ENCODE results near the gene GMDS.
"Not testable (repeated sequence)": the region's sequence is repeated elsewhere in the genome, so short reads cannot be mapped to it uniquely, and the experiment has no call there.

The GMDS gene

GRCh38 chr6:1679688-1680068, 565.7 kb downstream of the GMDS start:
- DNase-seq (ENCODE audit: low read depth), result no peak

- DNase-seq (ENCODE audit: low read depth), result no peak
These were observed 566.2 kb downstream of the GMDS start for GRCh38 chr6:1679031-1679687.

- DNase-seq (ENCODE audit: low read depth), result no peak
These were observed 567.2 kb downstream of the GMDS start for GRCh38 chr6:1678201-1678600.

GRCh38 chr6:1672379-1672778, 573.0 kb downstream of the GMDS start:
- DNase-seq (ENCODE audit: low read depth), result no peak

GRCh38 chr6:1670711-1671462, 574.5 kb downstream of the GMDS start:
- no peak for DNase-seq (ENCODE audit: low read depth)

GRCh38 chr6:1669996-1670395, 575.4 kb downstream of the GMDS start:
- no peak for DNase-seq (ENCODE audit: low read depth)

GRCh38 chr6:1668456-1668855, 576.9 kb downstream of the GMDS start:
- not testable (repeated sequence) for DNase-seq (ENCODE audit: low read depth)

GRCh38 chr6:1667805-1668175, 577.6 kb downstream of the GMDS start:
- no peak for DNase-seq (ENCODE audit: low read depth)

- DNase-seq (ENCODE audit: low read depth), result no peak
These were observed 578.2 kb downstream of the GMDS start for GRCh38 chr6:1667012-1667804.

- DNase-seq (ENCODE audit: low read depth), result no peak
These were observed 580.2 kb downstream of the GMDS start for GRCh38 chr6:1665214-1665613.

- DNase-seq (ENCODE audit: low read depth), result no peak
These were observed 581.1 kb downstream of the GMDS start for GRCh38 chr6:1664329-1664728.

- DNase-seq (ENCODE audit: low read depth), result no peak
These were observed 581.9 kb downstream of the GMDS start for GRCh38 chr6:1663511-1663910.

- DNase-seq (ENCODE audit: low read depth), result no peak
These were observed 582.9 kb downstream of the GMDS start for GRCh38 chr6:1662534-1662933.

GRCh38 chr6:1659816-1660215, 585.6 kb downstream of the GMDS start:
- no peak for DNase-seq (ENCODE audit: low read depth)

- DNase-seq (ENCODE audit: low read depth), result no peak
These were observed 587.0 kb downstream of the GMDS start for GRCh38 chr6:1658212-1659005.

GRCh38 chr6:1657771-1658165, 587.6 kb downstream of the GMDS start:
- no peak for DNase-seq (ENCODE audit: low read depth)

- DNase-seq (ENCODE audit: low read depth), result no peak
These were observed 588.2 kb downstream of the GMDS start for GRCh38 chr6:1657116-1657770.

- no peak for DNase-seq (ENCODE audit: low read depth)
These were observed 591.4 kb downstream of the GMDS start for GRCh38 chr6:1654054-1654453.

- DNase-seq (ENCODE audit: low read depth), result no peak
These were observed 592.6 kb downstream of the GMDS start for GRCh38 chr6:1652842-1653241.

GRCh38 chr6:1651362-1651761, 594.0 kb downstream of the GMDS start:
- no peak for DNase-seq (ENCODE audit: low read depth)

- no peak for DNase-seq (ENCODE audit: low read depth)
These were observed 599.8 kb downstream of the GMDS start for GRCh38 chr6:1645466-1646185.
